ENCODE data around the gene GTF3C5.

GRCh38 chr9:133100506-133101355, 69.9 kb downstream of the GTF3C5 start:
- TF ChIP-seq USF1 (IDR thresholded peaks at IDR 0.05; ENCODE audit: borderline replicate concordance, low read depth) (no peak), POLR2AphosphoS5 (IDR thresholded peaks at IDR 0.05; ENCODE audit: low read depth, low read length) (no peak), USF2 (IDR thresholded peaks at IDR 0.05; ENCODE audit: borderline replicate concordance, low read depth, low read length) (no peak), TAF1 (IDR thresholded peaks at IDR 0.05; ENCODE audit: borderline replicate concordance, low read depth, low read length) (no peak), GATA2 (CRISPR knock-in tag; IDR thresholded peaks at IDR 0.05) (no peak), SMC3 (IDR thresholded peaks at IDR 0.05; ENCODE audit: low read depth, low read length) (no peak), JUND (IDR thresholded peaks at IDR 0.05) (no peak), YY1 (IDR thresholded peaks at IDR 0.05; ENCODE audit: low read depth) (no peak), MAX (IDR thresholded peaks at IDR 0.05; ENCODE audit: low read depth) (no peak), CHD2 (IDR thresholded peaks at IDR 0.05; ENCODE audit: low read length, partially characterized antibody) (no peak), FOXJ3 (CRISPR knock-in tag; IDR thresholded peaks at IDR 0.05) (no peak), MXI1 (IDR thresholded peaks at IDR 0.05; ENCODE audit: low read depth, low read length) (no peak)
- TF ChIP-seq, protein P1, sequence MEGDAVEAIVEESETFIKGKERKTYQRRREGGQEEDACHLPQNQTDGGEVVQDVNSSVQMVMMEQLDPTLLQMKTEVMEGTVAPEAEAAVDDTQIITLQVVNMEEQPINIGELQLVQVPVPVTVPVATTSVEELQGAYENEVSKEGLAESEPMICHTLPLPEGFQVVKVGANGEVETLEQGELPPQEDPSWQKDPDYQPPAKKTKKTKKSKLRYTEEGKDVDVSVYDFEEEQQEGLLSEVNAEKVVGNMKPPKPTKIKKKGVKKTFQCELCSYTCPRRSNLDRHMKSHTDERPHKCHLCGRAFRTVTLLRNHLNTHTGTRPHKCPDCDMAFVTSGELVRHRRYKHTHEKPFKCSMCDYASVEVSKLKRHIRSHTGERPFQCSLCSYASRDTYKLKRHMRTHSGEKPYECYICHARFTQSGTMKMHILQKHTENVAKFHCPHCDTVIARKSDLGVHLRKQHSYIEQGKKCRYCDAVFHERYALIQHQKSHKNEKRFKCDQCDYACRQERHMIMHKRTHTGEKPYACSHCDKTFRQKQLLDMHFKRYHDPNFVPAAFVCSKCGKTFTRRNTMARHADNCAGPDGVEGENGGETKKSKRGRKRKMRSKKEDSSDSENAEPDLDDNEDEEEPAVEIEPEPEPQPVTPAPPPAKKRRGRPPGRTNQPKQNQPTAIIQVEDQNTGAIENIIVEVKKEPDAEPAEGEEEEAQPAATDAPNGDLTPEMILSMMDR (IDR thresholded peaks at IDR 0.05): no peak

Data from SK-N-SH (cell line).